GM21367 (cell line): ENCODE results near the gene PRR18.

Source experiments
- ATAC-seq: cut with Tn5 transposase; IDR thresholded peaks from one replicate; pipeline ENCODE4 v1.9.1; 2021; ENCODE audit not compliant: unreplicated experiment

Gene PRR18

DNA sequence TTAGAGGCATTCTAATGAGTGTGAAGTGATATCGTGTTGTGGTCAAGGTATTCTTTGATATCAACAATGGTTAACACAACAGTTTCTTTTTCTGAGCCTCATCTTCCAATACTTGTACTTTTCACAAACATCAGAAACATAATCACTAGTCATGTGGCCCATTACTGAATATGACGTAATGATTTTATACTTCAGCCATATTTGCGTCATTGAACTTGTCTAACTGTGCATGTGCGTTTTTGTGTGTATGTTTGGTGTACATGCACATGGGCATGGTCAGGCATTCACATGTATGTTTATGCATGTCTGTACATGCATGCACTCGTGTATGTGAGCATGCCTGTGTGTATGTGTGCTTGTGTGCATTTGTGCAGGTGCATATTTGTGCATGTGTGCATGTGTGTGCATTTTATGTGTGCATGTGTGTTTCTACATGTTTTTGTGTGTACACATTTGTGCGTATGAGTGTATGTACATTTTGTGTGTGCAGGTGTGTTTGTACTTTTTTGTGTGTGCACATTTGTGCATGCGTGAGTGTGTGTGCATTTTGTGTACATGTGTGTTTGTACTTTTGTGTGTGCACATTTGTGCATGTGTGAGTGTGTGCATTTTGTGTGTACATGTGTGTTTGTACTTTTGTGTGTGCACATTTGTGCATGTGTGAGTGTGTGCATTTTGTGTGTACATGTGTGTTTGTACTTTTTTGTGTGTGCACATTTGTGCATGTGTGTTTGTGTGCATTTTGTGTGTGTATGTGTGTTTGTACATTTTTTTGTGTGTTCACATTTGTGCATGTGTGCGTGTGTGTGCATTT is 29.4 kb downstream of the PRR18 start:
- no peak for ATAC-seq

DNA sequence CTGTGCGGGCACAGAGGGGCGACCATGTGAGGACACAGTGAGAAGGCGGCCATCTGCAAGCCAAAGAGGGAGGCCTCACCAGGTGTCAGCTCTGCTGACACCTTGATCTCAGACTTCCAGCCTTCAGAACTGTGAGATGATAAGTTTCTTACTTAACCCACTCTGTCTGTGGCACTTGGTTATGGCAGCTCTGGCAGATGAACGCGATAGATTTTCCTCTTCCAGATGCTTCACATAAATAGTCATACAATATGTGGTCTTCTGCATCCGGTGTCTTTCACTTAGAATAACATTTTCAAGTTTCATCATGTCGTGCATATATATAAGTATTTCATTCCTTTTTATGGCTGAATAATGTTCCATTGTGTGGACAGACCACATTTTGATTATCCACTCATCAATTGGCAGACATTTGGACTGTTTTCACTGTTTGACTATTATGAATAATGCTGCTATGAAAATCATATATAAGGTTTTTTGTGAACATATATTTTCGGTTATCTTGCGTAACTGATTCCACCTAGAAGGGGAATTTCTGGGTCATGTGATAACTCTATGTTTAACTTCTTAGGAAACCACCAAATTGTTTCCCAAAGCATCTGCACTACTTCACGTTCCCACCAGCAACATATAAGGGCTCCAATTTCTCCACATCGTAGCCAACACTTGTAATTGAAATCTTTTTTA is 30.2 kb downstream of the PRR18 start:
- ATAC-seq = no peak

DNA sequence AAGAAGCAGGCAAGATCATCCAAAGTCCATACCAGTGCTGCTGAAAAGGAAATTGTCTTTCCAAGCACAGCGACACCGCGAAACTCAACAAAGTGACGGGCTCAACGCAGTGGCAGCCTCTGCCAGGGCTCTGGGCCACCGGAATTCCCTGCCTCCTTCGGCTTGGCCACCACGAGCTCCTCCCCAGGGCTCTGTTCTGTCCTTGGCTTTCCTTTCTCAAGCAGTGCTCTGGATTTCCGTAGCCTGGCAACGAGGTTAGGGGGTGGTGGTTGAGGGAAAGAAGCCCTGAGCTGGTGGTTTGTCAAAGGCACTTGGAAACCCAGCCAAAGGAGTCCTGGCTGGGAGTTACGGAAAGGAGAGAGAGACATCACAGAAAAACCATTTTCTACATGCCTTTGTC is 31.2 kb downstream of the PRR18 start:
- ATAC-seq = no peak

DNA sequence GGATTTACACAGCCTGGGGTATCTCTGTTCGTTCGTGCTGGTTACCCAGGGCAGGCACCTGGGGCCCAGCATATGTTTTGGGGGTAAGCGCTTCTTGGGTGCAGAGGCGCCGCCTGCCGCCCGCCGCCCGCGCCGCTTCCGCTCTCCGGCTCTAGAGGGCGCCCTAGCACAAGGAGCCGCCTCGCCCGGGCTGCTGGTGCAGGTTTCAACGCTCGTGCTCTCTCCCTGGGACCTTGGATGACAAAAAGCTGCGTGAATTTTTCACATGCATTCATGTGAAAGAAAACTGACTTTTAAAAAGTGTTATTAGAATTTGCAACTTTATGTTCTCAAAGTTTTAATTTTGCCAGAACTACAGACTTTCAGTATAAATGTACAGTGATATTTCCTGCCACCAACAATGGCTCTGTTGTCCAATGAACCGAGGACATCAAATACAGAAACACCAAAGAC is 32.5 kb downstream of the PRR18 start:
- ATAC-seq = peak; percentile 69

DNA sequence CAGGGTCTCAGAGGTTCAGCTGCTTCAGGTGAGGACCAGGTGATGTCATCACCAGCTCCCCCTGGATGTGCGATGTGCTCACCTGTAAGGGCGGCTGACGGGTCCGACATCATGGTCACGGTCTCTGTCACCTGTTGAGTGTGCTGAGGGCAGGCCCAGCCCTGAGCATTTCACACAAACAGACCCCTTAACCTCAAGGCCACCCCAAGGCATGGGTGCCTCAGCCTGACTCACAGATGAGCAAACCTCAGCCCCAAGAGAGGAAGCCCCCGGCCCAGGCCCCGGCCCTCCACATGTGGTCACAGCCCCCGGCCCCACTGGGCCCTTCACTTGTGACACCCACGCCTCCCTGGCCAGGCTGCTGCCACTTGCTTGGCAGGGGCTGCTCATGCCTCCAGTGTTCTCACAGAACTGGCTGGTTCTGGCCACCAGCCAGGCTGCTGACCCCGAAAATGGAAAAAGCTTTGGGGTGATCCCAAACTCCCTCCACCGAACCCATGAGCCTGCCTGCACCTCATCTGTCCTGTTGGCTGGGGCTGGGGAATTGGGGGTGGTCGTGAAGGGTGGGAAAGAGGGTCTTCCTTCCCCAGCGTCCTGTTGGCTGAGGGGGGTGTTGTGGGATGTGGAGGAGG is 33.3 kb downstream of the PRR18 start:
- no peak for ATAC-seq

DNA sequence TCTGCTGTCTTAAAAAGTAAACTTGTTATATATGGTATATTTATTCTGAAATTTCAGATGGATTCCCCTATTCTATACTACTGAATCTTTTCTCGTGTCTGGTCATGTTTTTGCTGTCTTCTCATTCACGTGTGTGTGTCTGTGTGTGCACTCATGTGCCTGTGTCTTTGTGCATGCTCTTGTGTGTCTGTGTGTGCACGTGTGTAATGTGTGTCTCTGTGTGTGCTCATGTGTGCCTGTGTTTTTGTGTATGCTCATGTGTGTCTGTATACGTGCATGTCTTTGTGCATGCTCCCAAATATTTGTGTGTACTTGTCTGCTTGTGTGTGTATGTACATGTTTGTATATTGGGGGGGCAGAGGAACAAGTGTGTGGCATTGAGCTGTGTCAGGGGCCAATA is 34.0 kb downstream of the PRR18 start:
- ATAC-seq = no peak

DNA sequence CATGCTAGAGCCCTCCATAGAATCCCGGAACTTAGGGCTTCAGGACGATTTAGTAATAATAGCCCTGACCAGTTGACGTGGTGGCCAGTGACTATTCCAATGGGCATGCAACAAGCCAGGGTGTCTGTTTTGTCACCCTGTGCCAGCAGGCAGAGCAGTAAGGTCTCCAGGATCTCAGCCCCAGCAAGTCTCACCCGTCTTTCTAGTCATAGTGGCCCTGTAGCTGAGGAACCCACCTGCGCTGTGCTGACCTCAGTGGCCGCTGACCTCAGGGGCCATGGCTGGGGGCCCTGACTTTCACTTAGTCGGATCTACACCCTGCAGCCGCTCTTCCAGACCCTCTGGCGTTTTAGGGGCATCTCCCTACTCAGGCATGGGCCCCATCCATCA is 36.8 kb downstream of the PRR18 start:
- ATAC-seq = no peak

DNA sequence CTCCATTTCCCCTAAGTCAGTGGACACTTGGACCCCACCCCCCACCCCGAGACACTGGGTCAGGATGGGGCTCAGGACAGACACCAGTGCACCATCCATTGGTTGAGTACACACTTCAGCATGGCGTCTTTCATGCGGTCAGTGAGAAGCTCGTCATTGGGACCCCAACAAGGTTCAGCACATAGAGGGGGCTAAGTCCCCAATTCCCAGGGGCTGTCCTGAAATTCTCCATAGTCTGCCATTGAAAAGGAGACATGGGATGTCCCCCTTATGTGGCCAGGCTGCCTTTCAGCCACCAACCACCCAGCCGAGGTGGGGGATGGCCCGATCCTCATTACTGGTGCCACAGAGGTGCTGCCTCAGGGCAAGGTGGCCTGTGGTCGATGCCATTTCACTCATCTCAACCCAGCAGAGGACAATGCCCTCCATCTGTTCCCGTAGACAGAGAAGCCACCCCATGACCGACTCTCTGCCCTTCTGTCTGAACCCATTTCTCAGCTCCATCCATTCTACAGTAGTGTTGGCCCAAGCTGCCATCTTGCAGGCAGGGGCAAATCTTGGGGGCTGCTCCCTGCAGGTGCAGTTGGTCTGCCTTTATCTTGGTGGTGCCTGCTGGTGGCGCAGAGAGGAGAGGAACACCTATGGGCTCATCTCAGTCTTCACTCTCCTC is 37.4 kb downstream of the PRR18 start:
- ATAC-seq = no peak

DNA sequence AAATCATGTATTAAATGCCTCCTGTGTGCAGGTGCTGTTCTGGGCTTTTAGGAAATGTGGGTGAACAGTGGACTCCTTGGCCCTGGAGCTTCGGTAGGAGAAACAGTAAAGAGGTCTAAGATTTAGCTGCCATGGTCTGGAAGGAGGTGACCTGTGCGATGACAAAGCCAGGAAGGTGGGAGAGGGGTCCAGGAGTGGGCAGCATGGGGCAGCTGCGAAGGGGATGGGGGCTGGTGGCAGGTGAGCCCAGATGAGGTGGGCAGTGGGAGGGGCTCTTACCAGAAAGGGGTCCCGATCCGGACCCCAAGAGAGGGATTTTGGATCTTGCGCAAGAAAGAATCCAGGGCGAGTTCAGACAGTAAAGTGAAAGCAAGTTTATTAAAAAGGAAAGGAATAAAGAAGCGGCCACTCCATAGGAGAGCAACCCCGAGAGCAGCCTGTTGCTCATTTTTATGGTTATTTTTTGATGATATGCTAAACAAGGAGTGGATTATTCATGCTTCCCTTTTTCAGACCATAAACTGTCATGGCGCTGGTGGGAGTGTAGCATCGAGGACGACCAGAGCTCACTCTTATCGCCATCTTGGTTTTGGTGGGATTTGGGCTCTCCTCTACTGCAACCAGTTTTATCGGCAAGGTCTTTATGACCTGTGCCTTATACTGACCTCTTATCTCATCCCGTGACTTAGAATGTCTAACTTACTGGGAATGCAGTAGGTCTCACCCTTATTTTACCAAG is 38.7 kb downstream of the PRR18 start:
- ATAC-seq = no peak

DNA sequence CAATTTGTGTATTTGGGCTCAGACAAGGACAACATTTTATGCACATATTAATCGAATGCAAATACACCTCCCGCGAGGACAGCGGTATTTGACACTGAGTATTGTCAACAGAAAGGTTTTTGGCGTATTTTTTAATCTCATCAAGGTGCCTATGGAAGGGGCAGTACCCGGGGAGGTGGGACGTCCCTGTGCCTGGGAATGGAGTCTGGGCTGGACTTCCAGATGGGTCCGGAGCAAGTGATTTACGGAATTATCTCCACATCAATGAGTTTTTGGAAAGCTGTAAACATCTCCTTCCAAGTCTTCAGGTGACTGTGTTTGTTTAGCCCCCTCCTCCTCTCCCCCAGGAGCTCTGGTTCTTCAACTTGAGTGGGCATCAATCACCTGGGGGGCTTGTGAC is 39.8 kb downstream of the PRR18 start:
- no peak for ATAC-seq

DNA sequence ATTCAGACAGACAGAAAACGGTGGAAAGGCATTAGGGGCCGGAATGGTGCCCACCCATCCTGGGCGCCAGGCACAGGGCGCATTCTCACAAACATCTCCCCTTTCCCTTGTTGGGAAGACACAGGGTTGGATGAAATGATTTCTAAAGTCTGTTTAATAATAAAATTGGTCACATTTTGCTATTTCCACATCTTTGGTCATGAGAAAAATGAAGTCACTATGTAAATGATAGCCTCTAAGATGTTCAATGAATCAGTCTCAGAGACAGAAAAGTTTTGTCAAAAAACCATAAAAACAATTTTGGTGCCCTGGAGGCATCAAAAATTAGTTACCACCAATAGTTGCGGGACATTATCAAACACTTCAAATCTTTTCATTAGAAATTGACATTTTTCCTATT is 40.7 kb downstream of the PRR18 start:
- no peak for ATAC-seq

DNA sequence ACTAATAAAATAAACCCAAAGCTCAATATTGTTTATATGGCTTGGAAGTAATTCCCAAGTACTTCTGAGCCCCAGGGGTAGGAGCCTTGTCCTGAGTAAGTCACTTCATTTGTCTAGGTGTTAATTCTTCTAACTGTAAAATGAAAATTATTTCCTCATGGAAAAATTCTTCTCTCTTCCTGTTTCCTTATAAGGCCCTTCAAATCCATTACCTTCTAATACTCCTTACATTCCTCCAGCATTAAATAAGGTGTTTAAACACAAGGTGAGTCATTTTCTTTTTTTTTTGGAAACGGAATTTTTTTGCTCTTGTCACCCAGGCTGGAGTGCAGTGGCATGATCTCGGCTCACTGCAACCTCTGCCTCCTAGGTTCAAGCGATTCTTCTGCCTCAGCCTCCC is 41.9 kb downstream of the PRR18 start:
- no peak for ATAC-seq

DNA sequence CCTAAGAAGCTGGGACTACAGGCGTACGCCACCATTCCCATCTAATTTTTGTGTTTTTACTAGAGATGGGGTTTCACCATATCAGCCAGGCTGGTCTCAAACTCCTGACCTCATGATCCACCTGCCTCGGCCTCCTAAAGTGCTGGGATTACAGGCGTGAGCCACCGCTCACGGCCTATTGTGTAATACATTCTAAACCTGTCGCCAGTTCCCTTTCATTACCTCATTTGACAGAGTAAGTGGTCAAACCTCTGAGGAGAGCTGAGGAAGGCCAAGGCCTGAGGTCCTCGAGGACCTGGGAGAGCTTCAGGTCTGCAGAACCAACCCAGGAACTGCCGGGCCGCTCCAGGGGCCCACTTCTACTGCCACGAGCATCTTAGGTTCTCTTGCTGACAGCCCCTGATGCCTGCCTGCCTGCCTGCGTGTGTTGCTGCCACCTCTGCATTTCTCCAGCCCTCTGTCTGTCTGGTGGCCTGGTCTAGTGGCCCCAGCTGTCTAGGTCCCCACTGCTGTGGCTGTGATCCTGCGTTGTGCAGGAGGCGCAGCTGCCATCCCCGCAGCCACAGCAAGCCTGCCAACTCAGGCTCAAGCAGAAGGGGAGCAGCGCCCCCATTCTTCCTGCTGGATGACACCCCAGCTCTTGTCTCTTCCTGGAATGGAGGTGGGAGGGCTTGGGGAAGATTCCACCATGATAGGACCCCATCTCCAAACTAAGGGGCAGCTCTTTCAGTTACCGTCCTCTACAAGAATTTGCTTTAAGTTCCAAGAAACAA is 45.3 kb downstream of the PRR18 start:
- no peak for ATAC-seq

DNA sequence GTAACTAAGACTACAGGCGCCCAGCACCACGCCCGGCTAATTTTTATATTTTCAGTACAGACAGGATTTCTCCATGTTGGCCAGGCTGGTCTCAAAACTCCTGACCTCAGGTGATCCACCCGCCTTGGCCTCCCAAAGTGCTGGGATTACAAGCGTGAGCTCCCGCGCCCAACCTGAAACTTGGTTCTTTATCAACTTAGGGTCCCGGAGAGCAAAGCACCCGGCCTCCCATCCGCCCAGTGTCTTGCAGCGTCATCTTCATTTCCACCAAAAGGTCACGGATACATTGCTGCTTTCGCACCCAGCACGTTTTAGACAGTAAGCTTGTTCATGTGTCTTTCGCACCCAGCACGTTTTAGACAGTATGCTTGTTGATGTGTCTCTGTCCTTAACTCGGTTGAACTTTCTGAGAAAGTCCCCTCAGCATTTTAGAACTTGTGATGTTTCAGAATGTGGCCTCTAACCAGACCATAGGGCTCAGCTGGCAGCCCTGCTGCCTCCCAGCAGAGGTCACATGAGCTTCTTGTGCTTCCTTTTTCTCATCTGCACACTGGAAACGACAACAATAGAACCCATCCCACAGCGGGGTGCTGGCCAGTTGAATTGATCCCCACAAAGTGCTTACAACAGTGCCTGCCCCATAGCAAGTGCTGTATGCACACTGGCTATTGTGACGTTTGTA is 48.8 kb downstream of the PRR18 start:
- ATAC-seq = no peak

DNA sequence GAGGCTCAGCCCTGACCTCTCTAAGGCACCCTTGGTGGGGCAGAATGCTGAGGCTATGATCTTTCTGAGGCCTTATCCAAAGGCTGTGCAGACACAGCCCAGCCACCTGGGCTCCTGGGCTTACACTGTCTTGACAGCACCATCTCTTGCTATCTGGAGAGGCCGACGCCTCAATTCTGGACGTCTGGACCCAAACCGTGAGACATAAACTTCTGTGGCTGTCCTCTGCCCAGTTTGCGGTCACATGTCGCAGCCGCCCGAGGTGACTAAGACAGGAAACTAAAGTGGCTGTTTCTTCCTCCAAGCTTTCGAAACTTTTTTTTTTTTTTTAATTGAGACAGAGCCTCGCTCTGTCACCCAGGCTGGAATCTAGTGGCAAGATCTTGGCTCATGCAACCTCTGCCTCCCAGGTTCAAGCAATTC is 49.3 kb downstream of the PRR18 start:
- ATAC-seq = no peak

DNA sequence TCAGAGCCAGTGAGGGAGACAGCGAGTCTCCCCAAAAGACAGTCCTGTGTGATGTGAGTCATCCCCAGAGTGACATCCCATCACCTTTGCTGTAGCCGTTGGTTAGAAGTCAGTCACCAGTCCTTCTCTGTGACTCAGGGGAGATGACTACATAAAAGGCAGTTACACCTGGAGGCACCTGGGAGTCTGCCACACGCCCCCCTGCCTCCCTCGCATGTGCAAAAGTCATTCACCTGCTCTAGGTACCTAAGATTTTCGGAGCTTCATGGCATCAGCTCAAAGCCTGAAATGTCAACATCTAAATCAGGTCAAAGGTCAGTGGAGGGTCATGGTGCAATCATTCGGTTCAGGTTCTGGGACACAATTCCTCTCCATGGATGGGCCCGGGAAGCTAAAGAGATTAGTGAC is 50.3 kb downstream of the PRR18 start:
- ATAC-seq = no peak
